ENCODE results near the gene IMMP2L.

IMMP2L gene

GRCh38 chr7:111112439-111112838 is 449.9 kb downstream of the IMMP2L start:
- no peak for DNase-seq (ENCODE audit: low read depth in 2 of 3, low spot score in 2 of 3)

- DNase-seq (ENCODE audit: low read depth in 2 of 3, low spot score in 2 of 3) = no peak
Measured at GRCh38 chr7:111108496-111108895, 453.8 kb downstream of the IMMP2L start.

- no peak for DNase-seq (ENCODE audit: low read depth in 2 of 3, low spot score in 2 of 3)
Measured at GRCh38 chr7:111108000-111108399, 454.3 kb downstream of the IMMP2L start.

GRCh38 chr7:111107579-111107978 is 454.7 kb downstream of the IMMP2L start:
- no peak for DNase-seq (ENCODE audit: low read depth in 2 of 3, low spot score in 2 of 3)

- DNase-seq (ENCODE audit: low read depth in 2 of 3, low spot score in 2 of 3) = no peak
Measured at GRCh38 chr7:111105269-111105668, 457.0 kb downstream of the IMMP2L start.

- no peak for DNase-seq (ENCODE audit: low read depth in 2 of 3, low spot score in 2 of 3)
Measured at GRCh38 chr7:111104710-111105109, 457.6 kb downstream of the IMMP2L start.

- no peak for DNase-seq (ENCODE audit: low read depth in 2 of 3, low spot score in 2 of 3)
Measured at GRCh38 chr7:111103678-111104274, 458.5 kb downstream of the IMMP2L start.

GRCh38 chr7:111103136-111103535 is 459.2 kb downstream of the IMMP2L start:
- DNase-seq (ENCODE audit: low read depth in 2 of 3, low spot score in 2 of 3) = no peak

GRCh38 chr7:111101856-111102646 is 460.2 kb downstream of the IMMP2L start:
- DNase-seq (ENCODE audit: low read depth in 2 of 3, low spot score in 2 of 3) = no peak

GRCh38 chr7:111098926-111099250 is 463.4 kb downstream of the IMMP2L start:
- no peak for DNase-seq (ENCODE audit: low read depth in 2 of 3, low spot score in 2 of 3)

GRCh38 chr7:111098011-111098925 is 464.0 kb downstream of the IMMP2L start:
- no peak for DNase-seq (ENCODE audit: low read depth in 2 of 3, low spot score in 2 of 3)

GRCh38 chr7:111096997-111097396 is 465.3 kb downstream of the IMMP2L start:
- no peak for DNase-seq (ENCODE audit: low read depth in 2 of 3, low spot score in 2 of 3)

GRCh38 chr7:111094419-111094818 is 467.9 kb downstream of the IMMP2L start:
- no peak for DNase-seq (ENCODE audit: low read depth in 2 of 3, low spot score in 2 of 3)

GRCh38 chr7:111093496-111093895 is 468.8 kb downstream of the IMMP2L start:
- no peak for DNase-seq (ENCODE audit: low read depth in 2 of 3, low spot score in 2 of 3)

GRCh38 chr7:111092406-111093236 is 469.7 kb downstream of the IMMP2L start:
- no peak for DNase-seq (ENCODE audit: low read depth in 2 of 3, low spot score in 2 of 3)

- DNase-seq (ENCODE audit: low read depth in 2 of 3, low spot score in 2 of 3) = no peak
Measured at GRCh38 chr7:111091593-111092358, 470.5 kb downstream of the IMMP2L start.

- no peak for DNase-seq (ENCODE audit: low read depth in 2 of 3, low spot score in 2 of 3)
Measured at GRCh38 chr7:111090846-111091245, 471.4 kb downstream of the IMMP2L start, which contains the start of gene LRRN3. Gene LRRN3 (plus strand): TSS chr7:111091127. CDS start chr7:111122773, 31,646 bp downstream.

- no peak for DNase-seq (ENCODE audit: low read depth in 2 of 3, low spot score in 2 of 3)
Measured at GRCh38 chr7:111089822-111090426, 472.4 kb downstream of the IMMP2L start.

- DNase-seq (ENCODE audit: low read depth in 2 of 3, low spot score in 2 of 3) = no peak
Measured at GRCh38 chr7:111088328-111088727, 474.0 kb downstream of the IMMP2L start.

GRCh38 chr7:111086532-111086931 is 475.8 kb downstream of the IMMP2L start:
- DNase-seq (ENCODE audit: low read depth in 2 of 3, low spot score in 2 of 3) = no peak

Measured in activated CD8-positive, alpha-beta memory T cell treated with anti-CD3 and anti-CD28 coated beads for 48 hours (primary cell).